HG03571 (cell line): Measurements from ENCODE around the gene TBXAS1.

Source experiments
- ATAC-seq: cut with Tn5 transposase; IDR thresholded peaks from one replicate; pipeline ENCODE4 v1.9.1; 2021; ENCODE audit not compliant: unreplicated experiment

The TBXAS1 gene

DNA sequence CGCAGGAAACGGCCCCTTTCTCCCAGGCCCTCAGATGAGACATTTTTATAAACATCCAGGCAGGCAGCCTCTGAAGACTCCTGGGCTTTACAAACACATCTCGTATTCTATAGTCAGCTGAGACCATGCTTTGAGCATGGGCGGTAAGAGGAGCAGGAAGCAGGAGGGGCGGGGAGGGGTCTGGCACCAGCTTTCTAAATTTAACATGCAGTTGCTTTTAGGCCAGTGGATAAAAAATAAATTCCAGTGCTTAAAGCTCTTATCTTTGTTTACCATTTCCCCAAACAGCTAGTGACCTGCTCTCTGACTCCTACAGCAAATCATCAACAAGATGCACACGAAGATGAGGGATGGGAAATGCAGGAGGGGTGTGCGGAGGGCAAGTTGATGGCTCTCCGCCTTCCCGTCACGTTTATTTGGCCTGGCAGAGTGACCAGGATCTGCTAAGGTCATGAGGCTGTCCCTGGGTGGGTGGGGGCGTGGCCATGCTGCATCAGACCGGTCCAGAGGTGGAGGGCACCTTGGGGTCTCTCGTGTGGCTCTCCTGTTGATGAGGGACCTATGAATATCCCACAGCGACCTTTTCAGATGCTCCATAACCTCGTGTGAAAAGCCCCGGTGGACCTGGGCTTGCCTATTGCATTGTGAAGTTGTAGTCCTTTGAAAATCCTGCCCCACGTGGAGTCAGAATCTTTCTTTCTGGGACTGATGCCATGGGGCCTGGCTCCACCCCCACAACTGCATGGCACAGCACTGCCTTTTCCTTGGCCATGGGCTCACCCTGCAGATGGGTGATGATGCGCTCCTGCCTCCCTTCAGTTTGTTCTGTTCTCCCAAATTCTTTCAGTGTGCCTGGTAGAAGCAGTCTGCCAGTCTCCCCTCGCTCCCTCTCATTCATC lies 166.2 kb downstream of the TBXAS1 start:
- no peak for ATAC-seq

DNA sequence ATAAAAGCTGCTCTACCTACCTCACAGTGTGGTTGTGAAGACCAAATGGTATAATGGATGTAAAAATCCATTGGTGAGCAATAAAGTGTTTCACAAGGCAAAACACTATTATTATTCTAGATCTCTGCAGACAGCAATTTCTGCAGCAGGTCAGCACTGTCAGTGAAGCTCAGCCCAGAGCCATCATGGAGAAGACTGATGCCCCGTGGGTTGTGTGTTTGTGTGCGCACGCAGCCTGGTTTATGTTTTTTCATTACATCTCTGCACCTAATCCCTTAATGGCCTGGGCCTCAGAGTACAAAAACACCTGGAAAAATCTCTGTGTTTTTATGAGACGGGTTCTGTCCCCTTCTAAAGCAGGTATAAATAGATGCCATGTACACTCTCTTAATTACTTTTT lies 169.5 kb downstream of the TBXAS1 start:
- no peak for ATAC-seq

GRCh38 chr7:139999516-139999915 lies 170.5 kb downstream of the TBXAS1 start:
- no peak for ATAC-seq

DNA sequence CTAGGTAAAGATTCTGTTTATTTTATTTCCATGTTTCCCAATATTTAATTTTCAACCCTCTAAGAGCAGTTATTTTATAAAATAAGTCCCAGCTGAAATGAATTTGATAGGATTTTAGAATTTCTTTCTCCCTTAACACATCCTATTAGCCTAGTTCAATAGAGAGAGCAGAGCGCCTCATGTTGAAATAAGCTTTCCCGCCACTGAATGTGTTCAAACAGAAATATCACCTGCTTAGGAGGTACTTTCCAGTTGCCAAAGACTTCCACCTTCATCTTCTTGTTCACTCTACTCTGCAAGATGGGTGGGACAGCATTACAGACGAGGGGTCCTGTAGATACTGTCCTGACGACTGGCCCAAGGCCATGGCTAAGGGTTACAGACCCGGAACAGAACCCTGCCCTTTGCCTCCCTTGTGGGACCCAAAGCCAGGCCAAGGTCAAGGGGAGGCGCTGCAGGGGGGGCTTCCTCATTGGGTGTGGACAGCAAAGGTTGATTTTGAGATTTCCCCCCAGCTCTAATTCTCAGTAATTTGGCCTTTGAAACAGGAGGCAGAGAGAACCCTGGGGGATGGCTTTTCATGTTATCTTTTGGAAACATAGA lies 171.7 kb downstream of the TBXAS1 start:
- ATAC-seq, result no peak

- no peak for ATAC-seq
Observed at GRCh38 chr7:140003913-140004382, 174.9 kb downstream of the TBXAS1 start.

DNA sequence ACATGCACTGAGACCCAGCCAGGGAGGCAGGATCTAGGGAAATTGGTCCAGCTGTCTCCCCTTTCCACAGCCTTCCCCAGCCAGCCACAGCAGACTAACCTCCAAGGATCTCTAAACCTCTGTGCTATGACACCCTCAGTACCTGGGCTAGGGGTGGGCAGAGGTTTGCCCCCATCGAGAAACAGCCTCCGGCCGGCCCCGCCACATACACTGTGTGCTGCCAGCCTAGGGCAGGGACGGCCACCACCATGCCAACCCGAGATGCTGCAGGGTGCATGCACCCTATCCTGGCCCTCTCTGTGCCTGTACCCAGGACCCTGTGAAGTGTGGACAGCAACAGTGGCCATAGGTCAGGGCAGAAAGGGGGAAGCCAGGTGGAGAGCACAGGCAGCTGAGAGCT lies 175.6 kb downstream of the TBXAS1 start:
- ATAC-seq, result no peak

GRCh38 chr7:140005341-140005740 lies 176.3 kb downstream of the TBXAS1 start:
- ATAC-seq, result no peak

DNA sequence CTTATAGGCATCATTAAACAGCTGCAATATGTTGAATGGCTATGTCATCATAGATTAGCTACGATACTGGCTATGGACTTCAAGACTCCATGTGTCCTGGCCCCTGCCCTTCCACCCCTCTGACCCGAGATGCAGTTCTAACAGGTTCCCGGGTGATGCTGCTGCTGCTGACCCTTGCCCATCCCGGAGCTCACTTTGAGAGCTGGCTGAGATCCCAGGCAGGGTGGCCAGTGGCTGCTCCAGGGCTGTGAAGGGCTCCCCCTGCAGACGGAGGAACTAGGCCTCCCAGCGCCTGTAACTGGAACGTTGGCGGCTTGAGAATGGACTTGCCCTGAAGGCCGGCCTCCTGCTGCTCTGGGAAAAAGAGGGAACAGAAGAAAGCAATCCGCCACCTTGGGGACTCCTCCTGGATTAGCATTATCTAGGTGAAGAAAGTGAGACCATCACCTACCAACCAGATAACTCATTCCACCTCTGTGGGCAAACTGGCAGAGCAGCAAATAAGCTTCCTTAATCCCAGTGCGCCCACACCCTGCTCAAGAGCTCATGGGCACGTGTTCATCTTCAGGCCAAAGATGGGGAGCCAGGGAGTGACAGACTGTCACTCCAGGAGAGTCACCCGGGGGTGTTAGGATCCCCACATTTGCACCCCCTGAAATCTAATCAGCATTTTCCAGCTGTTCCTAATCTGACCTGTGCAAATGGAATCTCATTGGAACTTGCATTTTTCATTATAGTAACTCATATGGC lies 176.9 kb downstream of the TBXAS1 start:
- no peak for ATAC-seq

DNA sequence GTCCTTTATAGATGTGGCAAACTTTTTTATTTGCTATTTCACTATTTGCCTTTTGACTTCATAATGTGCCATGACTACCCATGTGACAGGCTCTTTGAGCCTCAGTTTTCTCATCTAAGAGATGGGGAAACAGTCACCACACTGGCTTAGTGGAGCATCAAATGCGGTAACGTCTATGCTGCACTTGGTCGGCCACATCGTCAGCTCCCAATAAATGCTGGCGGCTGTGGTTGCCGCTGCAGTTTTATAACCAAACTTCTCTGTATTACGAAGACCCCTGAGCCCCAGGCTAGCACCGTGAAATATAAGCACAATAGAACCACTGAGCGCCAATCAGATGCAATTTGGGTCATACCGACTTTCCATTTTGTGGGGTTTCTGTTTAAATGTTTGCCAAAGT lies 177.5 kb downstream of the TBXAS1 start:
- no peak for ATAC-seq

- no peak for ATAC-seq
Observed at GRCh38 chr7:140007051-140007690, 178.1 kb downstream of the TBXAS1 start.

GRCh38 chr7:140008755-140009610 lies 179.9 kb downstream of the TBXAS1 start:
- ATAC-seq, result no peak

GRCh38 chr7:140009735-140010134 lies 180.7 kb downstream of the TBXAS1 start:
- ATAC-seq, result no peak

DNA sequence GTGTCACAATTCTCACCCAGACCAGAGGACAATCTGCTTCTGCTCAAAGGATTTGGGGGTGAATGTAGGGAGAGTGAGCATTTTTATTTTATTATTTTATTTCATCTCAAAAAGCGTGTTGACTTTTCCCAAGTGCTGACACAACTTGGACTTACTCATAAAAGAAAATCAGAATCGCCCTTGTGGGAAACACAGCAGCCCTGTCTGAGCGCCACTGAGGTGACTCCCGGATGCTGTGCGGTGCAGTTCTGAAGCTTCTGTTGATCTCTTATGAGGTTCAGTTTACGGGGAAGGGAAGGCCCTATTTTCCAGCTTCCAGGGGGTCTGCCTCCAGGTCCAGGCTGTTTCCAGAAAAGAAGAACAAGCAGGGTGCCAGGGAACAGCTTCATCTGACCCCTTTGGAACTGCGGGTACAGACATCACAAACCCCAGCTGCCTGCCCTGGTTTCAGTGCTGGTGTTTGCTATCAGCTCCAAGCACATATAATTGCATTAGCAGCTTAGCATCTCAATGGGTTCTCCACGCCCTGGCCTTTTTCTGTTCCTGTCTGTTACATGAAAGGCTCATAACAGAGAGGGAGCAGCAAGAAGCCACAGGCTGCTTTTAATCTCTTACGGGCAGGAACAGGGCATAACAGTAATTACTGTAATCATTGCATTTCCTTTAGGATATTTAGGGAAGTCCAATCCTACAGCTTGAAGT lies 181.3 kb downstream of the TBXAS1 start:
- no peak for ATAC-seq

GRCh38 chr7:140013676-140014075 lies 184.6 kb downstream of the TBXAS1 start:
- no peak for ATAC-seq

GRCh38 chr7:140014123-140014522 lies 185.1 kb downstream of the TBXAS1 start:
- no peak for ATAC-seq

DNA sequence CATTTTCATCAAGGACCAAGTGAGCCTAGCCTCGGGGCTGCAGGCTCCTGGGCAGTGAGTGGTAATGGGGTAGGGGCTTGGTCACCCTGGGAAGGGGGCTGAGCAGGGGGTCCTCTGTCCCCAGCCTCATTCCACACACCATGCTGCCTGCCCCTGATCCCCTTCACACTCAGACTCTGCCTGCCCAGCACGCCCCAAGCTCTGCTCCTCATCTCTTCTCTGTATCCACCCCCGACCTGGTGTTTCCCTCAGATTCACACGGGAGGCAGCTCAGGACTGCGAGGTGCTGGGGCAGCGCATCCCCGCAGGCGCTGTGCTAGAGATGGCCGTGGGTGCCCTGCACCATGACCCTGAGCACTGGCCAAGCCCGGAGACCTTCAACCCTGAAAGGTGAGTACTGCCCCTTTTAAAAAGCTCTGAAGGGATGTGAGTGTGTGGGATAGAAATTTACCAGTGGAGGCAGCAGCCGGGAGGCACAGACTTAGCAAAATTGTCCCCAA lies 186.5 kb downstream of the TBXAS1 start:
- ATAC-seq, result no peak

DNA sequence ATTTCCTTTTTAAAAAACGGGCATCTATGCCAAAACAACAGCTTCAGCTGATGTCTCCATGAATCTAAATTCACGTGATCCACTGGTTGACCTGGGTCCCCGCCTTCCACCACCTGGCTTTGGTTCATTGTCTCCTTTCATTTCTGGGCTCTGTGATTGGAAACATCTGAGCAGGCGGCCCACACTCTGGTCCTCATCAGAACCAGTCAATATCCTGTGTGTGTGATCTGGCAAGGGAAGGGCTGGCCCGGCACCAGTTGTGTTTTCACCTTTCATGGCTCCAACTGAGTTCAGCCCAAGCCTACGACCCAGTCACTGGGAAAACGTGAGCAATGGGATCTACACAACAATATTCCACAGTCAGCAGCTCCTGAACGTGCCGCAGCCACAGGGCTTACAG lies 187.5 kb downstream of the TBXAS1 start:
- no peak for ATAC-seq

- no peak for ATAC-seq
Observed at GRCh38 chr7:140017034-140017433, 188.0 kb downstream of the TBXAS1 start.

- no peak for ATAC-seq
Observed at GRCh38 chr7:140017543-140017942, 188.5 kb downstream of the TBXAS1 start.
